ENCODE measurements around the gene RPIA. TPM values are rescaled to one million over a fixed set of nuclear protein-coding genes. Genes with fewer than 3 reads are reported as not detected.
"Not testable (repeated sequence)": the region's sequence is repeated elsewhere in the genome, so short reads cannot be mapped to it uniquely, and the experiment has no call there.

The RPIA gene
- total RNA-seq, 4 donors from 2014 or later, result 16.3 to 28.1 (median 16.6) TPM

- H3K27me3 ChIP-seq, result no peaks in the 10 kb centered on the region
- no peak for TF ChIP-seq CTCF (IDR thresholded peaks at IDR 0.05)
- no peak for TF ChIP-seq POLR2A (IDR thresholded peaks at IDR 0.05)
- H3K27ac ChIP-seq, result no peak overlapping the region
- no peak for DNase-seq
- no peak overlapping the region for H3K4me3 ChIP-seq
- peaks cover 0 to 5% (median 0%) of the 10 kb centered on the region in 4 donors for H3K9me3 ChIP-seq
- peaks cover 0 to 13% (median 4%) of the 10 kb centered on the region in 3 donors for H3K36me3 ChIP-seq
- no peaks in the 10 kb centered on the region for H3K4me1 ChIP-seq
Measured at GRCh38 chr2:88757025-88757424, 65.6 kb downstream of the RPIA start.

DNA sequence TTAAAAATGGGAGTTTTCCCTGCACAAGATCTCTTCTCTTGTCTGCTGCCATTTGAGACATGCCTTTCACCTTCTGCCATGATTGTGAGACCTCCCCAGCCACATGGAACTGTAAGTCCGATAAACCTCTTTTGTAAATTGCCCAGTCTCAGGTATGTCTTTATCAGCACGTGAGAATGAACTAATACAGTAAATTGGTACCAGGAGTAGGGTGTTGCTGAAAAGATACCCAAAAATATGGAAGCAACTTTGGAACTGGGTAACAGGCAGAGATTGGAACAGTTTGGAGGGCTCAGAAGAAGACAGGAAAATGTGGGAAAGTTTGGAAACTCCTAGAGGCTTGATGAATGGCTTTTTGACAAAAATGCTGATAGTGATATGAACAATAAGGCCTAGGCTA, 67.2 kb downstream of the RPIA start:
- H3K9me3 ChIP-seq, result not testable (repeated sequence)

DNA sequence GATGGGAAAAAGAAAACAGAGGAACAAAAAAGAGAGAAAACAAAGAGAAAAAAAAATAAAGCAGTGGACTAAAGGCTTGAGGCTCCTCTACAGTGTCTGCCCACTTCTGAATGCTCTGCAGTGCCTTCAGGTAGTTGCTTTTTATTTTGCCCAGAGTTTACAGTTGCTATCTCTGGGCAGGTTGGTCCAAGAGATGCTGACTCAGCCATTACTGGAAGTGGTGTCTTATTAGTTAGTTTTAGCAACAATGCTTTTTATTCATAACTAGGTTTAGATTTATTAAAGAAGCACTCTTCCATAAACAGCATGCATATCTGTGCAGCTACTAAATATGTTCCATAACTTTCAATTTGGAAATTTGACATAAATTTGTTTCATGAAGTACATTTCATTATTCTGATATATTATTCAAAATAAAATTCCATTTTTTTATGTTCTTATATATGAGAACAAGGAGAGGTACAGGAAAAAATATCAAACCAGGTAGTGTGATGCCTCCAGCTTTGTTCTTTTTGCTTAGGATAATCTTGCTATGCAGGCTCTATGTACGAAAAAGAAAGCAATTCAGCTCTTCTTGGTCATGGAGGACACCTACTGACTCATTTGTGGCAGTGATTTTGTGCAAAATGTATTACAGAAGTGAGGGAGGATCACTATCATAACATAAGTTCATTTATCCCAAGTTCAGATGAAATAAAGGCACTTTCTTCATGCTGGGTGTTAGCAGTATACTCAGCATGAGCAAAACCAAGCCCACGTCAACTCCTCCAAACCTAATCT, 69.5 kb downstream of the RPIA start:
- H3K9me3 ChIP-seq, result peaks cover 0 to 5% (median 0%) of the 10 kb centered on the region in 4 donors

More for the DNA sequence above, 67.2 kb downstream of the RPIA start:
- peaks cover 0 to 10% (median 0%) of the 10 kb centered on the region in 3 donors for H3K36me3 ChIP-seq
- DNase-seq, H3K4me1 ChIP-seq, H3K27ac ChIP-seq, H3K27me3 ChIP-seq, H3K4me3 ChIP-seq: not testable (repeated sequence)

DNA sequence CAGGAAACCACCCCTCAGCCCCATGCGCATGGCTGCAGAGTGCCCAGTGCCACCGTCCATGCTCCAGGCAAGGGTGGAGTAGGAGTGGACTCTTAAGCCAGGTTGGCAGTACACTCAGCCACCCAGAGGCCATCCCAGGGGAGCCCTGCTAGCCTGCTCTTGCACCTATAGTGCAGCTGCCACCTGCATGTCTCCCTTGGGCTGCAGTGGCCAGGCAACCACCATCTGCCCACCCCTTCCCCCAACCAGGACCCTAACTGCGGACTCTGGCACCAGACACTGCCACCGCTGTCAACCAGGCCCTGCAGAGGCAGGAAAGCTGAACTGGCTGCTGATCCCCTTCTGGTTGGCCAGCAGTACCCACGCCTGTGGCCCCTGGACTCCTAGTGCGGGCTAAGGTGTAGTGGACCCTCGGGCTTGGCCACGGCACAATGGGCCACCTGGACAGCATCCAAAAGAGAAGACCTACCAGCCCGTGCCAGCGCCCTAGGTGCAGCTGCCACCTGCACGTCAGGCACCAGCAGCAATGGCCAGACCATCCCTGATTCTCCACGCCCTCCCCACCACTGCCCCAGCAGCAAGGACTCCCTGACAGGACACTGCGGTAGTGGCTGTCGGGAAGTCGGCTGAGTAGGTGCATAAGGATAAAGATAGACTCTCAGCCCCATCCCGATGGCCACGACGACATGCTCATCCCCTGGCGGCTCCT, 72.8 kb downstream of the RPIA start:
- Histone ChIP-seq H3K27ac (no peak overlapping the region), H3K36me3 (no peaks in the 10 kb centered on the region), H3K27me3 (no peaks in the 10 kb centered on the region), H3K4me1 (peaks cover 0 to 11% (median 6%) of the 10 kb centered on the region in 4 donors), H3K9me3 (no peaks in the 10 kb centered on the region), H3K4me3 (no peak overlapping the region)
- DNase-seq, result no peak
- TF ChIP-seq POLR2A (IDR thresholded peaks at IDR 0.05) (no peak), CTCF (IDR thresholded peaks at IDR 0.05) (no peak)

More for the DNA sequence above, 69.5 kb downstream of the RPIA start:
- TF ChIP-seq CTCF (IDR thresholded peaks at IDR 0.05), result no peak
- no peak for TF ChIP-seq POLR2A (IDR thresholded peaks at IDR 0.05)
- no peaks in the 10 kb centered on the region for H3K27me3 ChIP-seq
- H3K4me1 ChIP-seq, result peaks cover 0 to 11% (median 6%) of the 10 kb centered on the region in 4 donors
- DNase-seq, result no peak
- no peak overlapping the region for H3K4me3 ChIP-seq
- H3K27ac ChIP-seq, result no peak overlapping the region
- peaks cover 0 to under 1% (median 0%) of the 10 kb centered on the region in 3 donors for H3K36me3 ChIP-seq

GRCh38 chr2:88764850-88765153, 73.3 kb downstream of the RPIA start:
- no peaks in the 10 kb centered on the region for H3K27me3 ChIP-seq
- H3K36me3 ChIP-seq, result no peaks in the 10 kb centered on the region
- TF ChIP-seq POLR2A (IDR thresholded peaks at IDR 0.05), result no peak
- no peak for TF ChIP-seq CTCF (IDR thresholded peaks at IDR 0.05)

More at GRCh38 chr2:88764850-88765153, 73.3 kb downstream of the RPIA start:
- peak overlapping the region in 1 of 4 donors; percentile 51 for H3K27ac ChIP-seq
- DNase-seq, result no peak
- H3K4me1 ChIP-seq, result peaks cover 0 to 11% (median 6%) of the 10 kb centered on the region in 4 donors
- no peaks in the 10 kb centered on the region for H3K9me3 ChIP-seq
- H3K4me3 ChIP-seq, result peak overlapping the region in 3 of 4 donors; percentile 11 to 32 (median 31)

Measured in Peyer's patch (tissue), 4 donors.